Measurements from ENCODE around the gene UBA1.

Gene UBA1

DNA sequence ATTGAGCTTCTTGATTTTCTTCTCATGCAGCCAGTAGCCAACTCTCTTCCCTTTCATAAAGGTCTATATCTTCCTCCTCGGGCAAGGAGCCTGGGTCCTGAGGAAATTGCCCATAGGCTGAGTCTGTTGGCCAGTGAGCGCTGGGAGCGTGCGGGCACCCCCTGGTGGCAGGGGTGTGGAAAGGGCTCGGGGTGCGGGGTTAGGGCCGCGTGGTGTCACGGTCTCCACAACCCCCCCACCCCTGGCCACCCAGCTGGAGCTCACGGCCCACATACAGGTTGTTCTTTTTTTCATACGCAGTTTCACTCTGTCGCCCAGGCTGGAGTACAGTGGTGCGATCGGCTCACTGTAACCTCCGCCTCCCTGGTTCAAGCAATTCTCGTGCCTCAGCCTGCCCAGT lies 35.5 kb upstream of the UBA1 start:
- H3K9me3 ChIP-seq (ENCODE audit: control insufficient read depth, insufficient read depth, low read length), result no peaks in the 10 kb centered on the region
- H3K79me2 ChIP-seq (ENCODE audit: control insufficient read depth, low read length), result peaks cover 90% of the 10 kb centered on the region
- H3F3A ChIP-seq (ENCODE audit: control insufficient read depth, insufficient read depth), result no peaks in the 10 kb centered on the region
- TF ChIP-seq, protein P1, sequence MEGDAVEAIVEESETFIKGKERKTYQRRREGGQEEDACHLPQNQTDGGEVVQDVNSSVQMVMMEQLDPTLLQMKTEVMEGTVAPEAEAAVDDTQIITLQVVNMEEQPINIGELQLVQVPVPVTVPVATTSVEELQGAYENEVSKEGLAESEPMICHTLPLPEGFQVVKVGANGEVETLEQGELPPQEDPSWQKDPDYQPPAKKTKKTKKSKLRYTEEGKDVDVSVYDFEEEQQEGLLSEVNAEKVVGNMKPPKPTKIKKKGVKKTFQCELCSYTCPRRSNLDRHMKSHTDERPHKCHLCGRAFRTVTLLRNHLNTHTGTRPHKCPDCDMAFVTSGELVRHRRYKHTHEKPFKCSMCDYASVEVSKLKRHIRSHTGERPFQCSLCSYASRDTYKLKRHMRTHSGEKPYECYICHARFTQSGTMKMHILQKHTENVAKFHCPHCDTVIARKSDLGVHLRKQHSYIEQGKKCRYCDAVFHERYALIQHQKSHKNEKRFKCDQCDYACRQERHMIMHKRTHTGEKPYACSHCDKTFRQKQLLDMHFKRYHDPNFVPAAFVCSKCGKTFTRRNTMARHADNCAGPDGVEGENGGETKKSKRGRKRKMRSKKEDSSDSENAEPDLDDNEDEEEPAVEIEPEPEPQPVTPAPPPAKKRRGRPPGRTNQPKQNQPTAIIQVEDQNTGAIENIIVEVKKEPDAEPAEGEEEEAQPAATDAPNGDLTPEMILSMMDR (IDR thresholded peaks at IDR 0.05; ENCODE audit: low read depth, low read length, poor library complexity, severe bottlenecking), result no peak
- TF ChIP-seq EZH2phosphoT487 (IDR thresholded peaks at IDR 0.05; ENCODE audit: borderline replicate concordance, low read length), result no peak
- H3K36me3 ChIP-seq (ENCODE audit: control insufficient read depth, low read length), result peaks cover 31% of the 10 kb centered on the region
- H3K4me2 ChIP-seq (ENCODE audit: low read length), result no peak overlapping the region
- H3K4me1 ChIP-seq (ENCODE audit: control insufficient read depth, low read length), result no peaks in the 10 kb centered on the region
- H3K27ac ChIP-seq (ENCODE audit: low read depth, low read length), result no peak overlapping the region
- H3K4me3 ChIP-seq (ENCODE audit: low read length), result no peak overlapping the region
- no peaks in the 10 kb centered on the region for H3K27me3 ChIP-seq (ENCODE audit: control insufficient read depth, low read length)
- no peaks in the 10 kb centered on the region for H4K20me1 ChIP-seq (ENCODE audit: control insufficient read depth, insufficient read depth, low read depth, low read length)
- H3K9me2 ChIP-seq (replicated peaks; ENCODE audit: control insufficient read depth, low read length), result no peaks in the 10 kb centered on the region

DNA sequence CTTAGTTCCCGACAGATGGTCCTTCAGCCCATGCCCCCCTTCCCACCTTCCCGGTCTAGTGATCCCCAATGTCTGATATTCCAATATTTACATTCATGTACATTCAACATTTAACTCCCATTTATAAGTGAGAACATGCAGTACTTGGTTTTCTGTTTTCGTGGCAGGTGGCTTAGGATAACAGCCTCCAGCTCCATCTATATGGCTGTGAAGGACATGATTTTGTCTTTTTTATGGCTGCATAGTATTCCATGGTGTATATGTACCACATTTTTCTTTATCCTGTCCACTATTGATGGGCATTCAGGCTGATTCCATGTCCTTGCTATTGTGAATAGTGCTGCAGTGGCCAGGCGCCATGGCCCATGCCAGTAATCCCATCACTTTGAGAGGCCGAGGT lies 34.8 kb upstream of the UBA1 start:
- H3K27ac ChIP-seq (ENCODE audit: low read depth, low read length), result no peak overlapping the region
- H4K20me1 ChIP-seq (ENCODE audit: control insufficient read depth, insufficient read depth, low read depth, low read length), result no peaks in the 10 kb centered on the region
- peaks cover 24% of the 10 kb centered on the region for H3K36me3 ChIP-seq (ENCODE audit: control insufficient read depth, low read length)
- H3K4me2 ChIP-seq (ENCODE audit: low read length), result no peak overlapping the region
- H3K27me3 ChIP-seq (ENCODE audit: control insufficient read depth, low read length), result no peaks in the 10 kb centered on the region
- H3K4me1 ChIP-seq (ENCODE audit: control insufficient read depth, low read length), result no peaks in the 10 kb centered on the region
- no peaks in the 10 kb centered on the region for H3F3A ChIP-seq (ENCODE audit: control insufficient read depth, insufficient read depth)
- H3K79me2 ChIP-seq (ENCODE audit: control insufficient read depth, low read length), result peaks cover 88% of the 10 kb centered on the region
- H3K9me2 ChIP-seq (replicated peaks; ENCODE audit: control insufficient read depth, low read length), result no peaks in the 10 kb centered on the region
- H3K9me3 ChIP-seq (ENCODE audit: control insufficient read depth, insufficient read depth, low read length), result no peaks in the 10 kb centered on the region
- no peak overlapping the region for H3K4me3 ChIP-seq (ENCODE audit: low read length)
- no peak for TF ChIP-seq EZH2phosphoT487 (IDR thresholded peaks at IDR 0.05; ENCODE audit: borderline replicate concordance, low read length)
- TF ChIP-seq, protein P1 (IDR thresholded peaks at IDR 0.05; ENCODE audit: low read depth, low read length, poor library complexity, severe bottlenecking), result no peak

DNA sequence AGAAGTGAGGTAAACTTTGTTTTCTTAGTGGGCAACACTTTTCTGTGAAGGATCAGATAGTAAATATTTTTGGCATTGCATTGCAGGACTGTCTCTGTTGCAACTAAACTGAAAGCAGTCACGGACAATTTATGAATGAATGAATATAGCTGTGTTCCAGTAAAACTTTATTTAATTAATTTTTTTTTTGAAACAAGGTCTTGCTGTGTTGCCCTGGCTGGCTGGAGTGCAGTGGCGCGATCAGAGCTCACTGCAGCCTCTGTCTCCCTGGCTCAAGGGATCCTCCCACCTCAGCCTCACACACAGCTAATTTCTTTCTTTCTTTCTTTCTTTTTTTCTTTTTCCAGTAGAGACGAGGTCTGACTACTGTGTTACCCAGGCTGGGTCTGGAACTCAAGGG lies 32.8 kb upstream of the UBA1 start:
- H3K9me3 ChIP-seq (ENCODE audit: control insufficient read depth, insufficient read depth, low read length), result no peaks in the 10 kb centered on the region
- H3K4me2 ChIP-seq (ENCODE audit: low read length), result no peak overlapping the region
- TF ChIP-seq EZH2phosphoT487 (IDR thresholded peaks at IDR 0.05; ENCODE audit: borderline replicate concordance, low read length), result no peak
- TF ChIP-seq, protein P1 (IDR thresholded peaks at IDR 0.05; ENCODE audit: low read depth, low read length, poor library complexity, severe bottlenecking), result no peak
- no peaks in the 10 kb centered on the region for H3K4me1 ChIP-seq (ENCODE audit: control insufficient read depth, low read length)
- no peaks in the 10 kb centered on the region for H3K27me3 ChIP-seq (ENCODE audit: control insufficient read depth, low read length)
- no peak overlapping the region for H3K4me3 ChIP-seq (ENCODE audit: low read length)
- no peaks in the 10 kb centered on the region for H4K20me1 ChIP-seq (ENCODE audit: control insufficient read depth, insufficient read depth, low read depth, low read length)
- no peaks in the 10 kb centered on the region for H3F3A ChIP-seq (ENCODE audit: control insufficient read depth, insufficient read depth)
- no peak overlapping the region for H3K27ac ChIP-seq (ENCODE audit: low read depth, low read length)
- peaks cover 85% of the 10 kb centered on the region for H3K79me2 ChIP-seq (ENCODE audit: control insufficient read depth, low read length)
- no peaks in the 10 kb centered on the region for H3K9me2 ChIP-seq (replicated peaks; ENCODE audit: control insufficient read depth, low read length)
- H3K36me3 ChIP-seq (ENCODE audit: control insufficient read depth, low read length), result peaks cover 28% of the 10 kb centered on the region
